HG03139 (cell line): Measurements from ENCODE around the gene MYO10.
A peak's percentile ranks its signal among the peaks of the same experiment; 100 is the strongest.

Experiments used
- ATAC-seq: cut with Tn5 transposase; IDR thresholded peaks from one replicate; pipeline ENCODE4 v1.9.1; 2021; ENCODE audit not compliant: unreplicated experiment

The MYO10 gene

GRCh38 chr5:16644301-16644889 lies 291.7 kb downstream of the MYO10 start:
- ATAC-seq = no peak

GRCh38 chr5:16642867-16643266 lies 293.2 kb downstream of the MYO10 start:
- ATAC-seq = no peak

- no peak for ATAC-seq
These were observed 296.9 kb downstream of the MYO10 start for GRCh38 chr5:16639206-16639605.

- no peak for ATAC-seq
These were observed 307.7 kb downstream of the MYO10 start for GRCh38 chr5:16628376-16628775.

GRCh38 chr5:16626696-16627264 lies 309.3 kb downstream of the MYO10 start:
- ATAC-seq = peak; percentile 69

GRCh38 chr5:16625096-16625495 lies 311.0 kb downstream of the MYO10 start:
- no peak for ATAC-seq

GRCh38 chr5:16619136-16619535 lies 317.0 kb downstream of the MYO10 start:
- peak; percentile 32 for ATAC-seq

GRCh38 chr5:16618138-16618897 lies 317.8 kb downstream of the MYO10 start:
- no peak for ATAC-seq

- ATAC-seq = no peak
These were observed 318.7 kb downstream of the MYO10 start for GRCh38 chr5:16617274-16617968.

- peak; percentile 50 for ATAC-seq
These were observed 319.4 kb downstream of the MYO10 start, which contains the start of gene RETREG1 for GRCh38 chr5:16616536-16617273. Gene RETREG1, minus strand, starts transcription at chr5:16616997. Its CDS starts 26 bp downstream, at chr5:16616971.

GRCh38 chr5:16615741-16616535 lies 320.1 kb downstream of the MYO10 start:
- peak; percentile 3 for ATAC-seq

- ATAC-seq = no peak
These were observed 324.1 kb downstream of the MYO10 start for GRCh38 chr5:16612007-16612406.
